Measurements from ENCODE around the gene AFAP1.

AFAP1 gene

DNA sequence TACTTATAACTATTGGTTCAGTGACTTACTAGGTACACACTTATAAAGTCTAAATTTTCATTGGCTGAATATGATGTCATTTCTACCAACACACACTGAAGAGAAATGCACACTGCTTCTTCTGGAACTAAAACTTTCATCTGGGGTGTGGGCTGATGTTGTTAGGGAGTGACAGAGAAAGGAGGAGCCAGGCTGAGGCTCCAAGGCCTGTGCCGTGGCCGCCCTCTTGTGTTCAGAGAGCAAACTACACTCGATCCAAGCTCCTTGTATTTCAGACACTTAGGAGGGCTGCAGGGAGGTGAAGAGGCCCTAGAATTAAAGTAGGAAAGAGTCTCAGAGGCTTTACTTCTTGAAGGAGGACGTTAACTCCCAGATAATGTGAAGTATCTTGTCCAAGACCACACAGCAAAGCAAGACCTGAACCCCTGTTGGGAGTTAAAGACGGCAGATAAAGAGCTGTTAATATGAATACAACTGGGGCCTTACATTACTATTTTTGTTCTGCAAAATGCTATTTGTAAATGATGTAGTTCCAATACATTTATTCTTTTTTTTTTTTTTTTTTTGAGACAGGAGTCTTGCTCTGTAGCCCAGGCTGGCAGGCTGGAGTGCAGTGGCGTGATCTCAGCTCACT, 137.5 kb downstream of the AFAP1 start:
- TF ChIP-seq, protein P1, sequence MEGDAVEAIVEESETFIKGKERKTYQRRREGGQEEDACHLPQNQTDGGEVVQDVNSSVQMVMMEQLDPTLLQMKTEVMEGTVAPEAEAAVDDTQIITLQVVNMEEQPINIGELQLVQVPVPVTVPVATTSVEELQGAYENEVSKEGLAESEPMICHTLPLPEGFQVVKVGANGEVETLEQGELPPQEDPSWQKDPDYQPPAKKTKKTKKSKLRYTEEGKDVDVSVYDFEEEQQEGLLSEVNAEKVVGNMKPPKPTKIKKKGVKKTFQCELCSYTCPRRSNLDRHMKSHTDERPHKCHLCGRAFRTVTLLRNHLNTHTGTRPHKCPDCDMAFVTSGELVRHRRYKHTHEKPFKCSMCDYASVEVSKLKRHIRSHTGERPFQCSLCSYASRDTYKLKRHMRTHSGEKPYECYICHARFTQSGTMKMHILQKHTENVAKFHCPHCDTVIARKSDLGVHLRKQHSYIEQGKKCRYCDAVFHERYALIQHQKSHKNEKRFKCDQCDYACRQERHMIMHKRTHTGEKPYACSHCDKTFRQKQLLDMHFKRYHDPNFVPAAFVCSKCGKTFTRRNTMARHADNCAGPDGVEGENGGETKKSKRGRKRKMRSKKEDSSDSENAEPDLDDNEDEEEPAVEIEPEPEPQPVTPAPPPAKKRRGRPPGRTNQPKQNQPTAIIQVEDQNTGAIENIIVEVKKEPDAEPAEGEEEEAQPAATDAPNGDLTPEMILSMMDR (IDR thresholded peaks at IDR 0.05): peak; percentile 39
- Histone ChIP-seq H3K27me3 (no peaks in the 10 kb centered on the region), H3K27ac (no peak overlapping the region), H3K36me3 (peaks cover 36% of the 10 kb centered on the region), H3K4me3 (ENCODE audit: low read depth in 1 of 2, low read length in 1 of 2) (no peak overlapping the region), H3K9me3 (no peaks in the 10 kb centered on the region), H3K4me1 (ENCODE audit: control insufficient read depth in 1 of 2, insufficient read depth in 1 of 2, low read depth in 1 of 2, low read length in 1 of 2) (peaks cover 0 to under 1% of the 10 kb centered on the region in 2 experiments)

DNA sequence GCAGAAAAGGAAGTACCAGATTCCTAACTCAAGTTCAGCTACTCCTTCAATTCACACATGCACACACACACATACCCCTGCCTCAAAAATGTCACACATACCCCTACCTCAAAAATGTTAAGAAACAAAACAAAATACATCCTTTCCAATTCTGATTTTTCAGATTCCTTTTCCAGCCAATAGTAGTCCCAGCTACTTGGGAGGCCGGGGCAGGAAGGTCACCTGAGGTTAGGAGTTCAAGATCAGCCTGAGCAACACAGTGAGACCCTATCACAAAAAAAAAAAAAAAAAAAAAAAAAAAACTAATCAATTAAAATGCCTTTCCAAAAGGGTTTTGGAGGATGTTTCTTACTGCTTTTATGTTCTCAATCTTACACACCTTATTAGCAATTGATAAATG, 138.0 kb downstream of the AFAP1 start:
- Histone ChIP-seq H3K9me3 (no peaks in the 10 kb centered on the region), H3K27me3 (no peaks in the 10 kb centered on the region), H3K4me3 (ENCODE audit: low read depth in 1 of 2, low read length in 1 of 2) (no peak overlapping the region), H3K36me3 (peaks cover 36% of the 10 kb centered on the region), H3K27ac (no peak overlapping the region), H3K4me1 (ENCODE audit: control insufficient read depth in 1 of 2, insufficient read depth in 1 of 2, low read depth in 1 of 2, low read length in 1 of 2) (no peaks in the 10 kb centered on the region)
- TF ChIP-seq, protein P1 (IDR thresholded peaks at IDR 0.05): no peak

DNA sequence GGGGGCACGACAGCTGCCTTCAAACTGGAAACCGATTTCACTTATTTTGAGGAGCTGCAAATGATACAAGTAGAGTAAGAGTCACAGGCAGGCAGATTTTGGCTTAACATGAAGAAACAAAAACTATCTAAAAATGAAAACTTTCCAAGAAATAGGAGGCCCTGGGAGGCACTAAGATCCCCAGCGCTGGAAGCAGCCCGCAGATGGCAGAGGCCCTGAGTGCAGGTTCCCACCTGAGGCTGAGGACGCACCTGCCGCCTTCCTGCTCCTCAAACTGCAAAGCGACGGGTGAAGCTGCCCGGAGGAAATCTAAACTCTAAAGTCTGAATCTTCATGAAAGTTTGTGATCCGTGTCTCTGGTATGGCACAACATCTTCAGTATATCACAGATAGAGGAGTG, 138.7 kb downstream of the AFAP1 start:
- H3K9me3 ChIP-seq: no peaks in the 10 kb centered on the region
- H3K36me3 ChIP-seq: peaks cover 36% of the 10 kb centered on the region
- no peaks in the 10 kb centered on the region for H3K4me1 ChIP-seq (ENCODE audit: control insufficient read depth in 1 of 2, insufficient read depth in 1 of 2, low read depth in 1 of 2, low read length in 1 of 2)
- TF ChIP-seq, protein P1 (IDR thresholded peaks at IDR 0.05): no peak
- no peaks in the 10 kb centered on the region for H3K27me3 ChIP-seq
- H3K4me3 ChIP-seq (ENCODE audit: low read depth in 1 of 2, low read length in 1 of 2): no peak overlapping the region
- H3K27ac ChIP-seq: no peak overlapping the region

DNA sequence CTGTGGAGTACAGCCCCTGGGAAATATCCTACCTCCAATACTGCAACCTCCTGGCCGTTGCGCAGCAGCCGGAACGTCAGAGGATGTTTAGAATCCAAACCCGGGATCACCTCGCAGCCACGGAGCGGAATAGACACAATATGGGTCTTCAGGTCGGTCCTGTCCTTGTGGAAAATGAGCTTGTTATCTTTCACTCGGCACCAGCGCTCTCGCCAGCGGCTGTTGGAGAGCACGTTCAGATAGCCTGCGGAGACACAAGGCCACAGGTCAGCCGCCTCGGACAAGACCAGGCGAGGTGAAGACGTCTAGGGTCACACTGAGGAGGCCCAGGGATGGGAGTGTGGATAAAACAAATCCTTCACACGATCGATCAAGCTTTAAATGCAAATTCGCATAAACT, 139.3 kb downstream of the AFAP1 start:
- Histone ChIP-seq H3K9me3 (no peaks in the 10 kb centered on the region), H3K27me3 (no peaks in the 10 kb centered on the region), H3K27ac (no peak overlapping the region), H3K4me1 (ENCODE audit: control insufficient read depth in 1 of 2, insufficient read depth in 1 of 2, low read depth in 1 of 2, low read length in 1 of 2) (no peaks in the 10 kb centered on the region), H3K36me3 (peaks cover 36% of the 10 kb centered on the region), H3K4me3 (ENCODE audit: low read depth in 1 of 2, low read length in 1 of 2) (no peak overlapping the region)
- TF ChIP-seq, protein P1 (IDR thresholded peaks at IDR 0.05): no peak

DNA sequence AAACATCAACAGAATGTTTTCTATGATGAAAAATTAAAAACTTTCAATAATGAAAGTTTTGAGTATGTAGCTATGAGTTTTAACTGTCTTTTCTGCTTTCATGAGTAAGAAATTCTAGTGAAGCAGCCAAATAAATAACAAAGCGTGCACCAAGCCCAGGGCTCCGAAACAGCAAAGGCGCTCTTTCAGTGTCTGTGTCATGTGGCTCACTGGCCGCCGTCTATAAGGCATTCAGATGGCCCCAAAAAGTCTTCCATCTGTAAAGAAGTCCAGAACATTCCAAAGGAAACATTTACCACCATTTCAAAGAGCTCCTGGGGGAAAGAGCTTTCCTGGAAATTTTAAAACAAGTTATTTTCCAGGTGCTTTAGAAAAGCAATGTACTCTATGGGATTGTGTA, 139.9 kb downstream of the AFAP1 start:
- TF ChIP-seq, protein P1 (IDR thresholded peaks at IDR 0.05): no peak
- H3K4me3 ChIP-seq (ENCODE audit: low read depth in 1 of 2, low read length in 1 of 2): no peak overlapping the region
- no peaks in the 10 kb centered on the region for H3K4me1 ChIP-seq (ENCODE audit: control insufficient read depth in 1 of 2, insufficient read depth in 1 of 2, low read depth in 1 of 2, low read length in 1 of 2)
- H3K27me3 ChIP-seq: no peaks in the 10 kb centered on the region
- H3K27ac ChIP-seq: no peak overlapping the region
- peaks cover 36% of the 10 kb centered on the region for H3K36me3 ChIP-seq
- H3K9me3 ChIP-seq: no peaks in the 10 kb centered on the region
